ENCODE measurements around the gene ZBTB47.
A peak's percentile ranks its signal among the peaks of the same experiment; 100 is the strongest.

Gene ZBTB47

DNA sequence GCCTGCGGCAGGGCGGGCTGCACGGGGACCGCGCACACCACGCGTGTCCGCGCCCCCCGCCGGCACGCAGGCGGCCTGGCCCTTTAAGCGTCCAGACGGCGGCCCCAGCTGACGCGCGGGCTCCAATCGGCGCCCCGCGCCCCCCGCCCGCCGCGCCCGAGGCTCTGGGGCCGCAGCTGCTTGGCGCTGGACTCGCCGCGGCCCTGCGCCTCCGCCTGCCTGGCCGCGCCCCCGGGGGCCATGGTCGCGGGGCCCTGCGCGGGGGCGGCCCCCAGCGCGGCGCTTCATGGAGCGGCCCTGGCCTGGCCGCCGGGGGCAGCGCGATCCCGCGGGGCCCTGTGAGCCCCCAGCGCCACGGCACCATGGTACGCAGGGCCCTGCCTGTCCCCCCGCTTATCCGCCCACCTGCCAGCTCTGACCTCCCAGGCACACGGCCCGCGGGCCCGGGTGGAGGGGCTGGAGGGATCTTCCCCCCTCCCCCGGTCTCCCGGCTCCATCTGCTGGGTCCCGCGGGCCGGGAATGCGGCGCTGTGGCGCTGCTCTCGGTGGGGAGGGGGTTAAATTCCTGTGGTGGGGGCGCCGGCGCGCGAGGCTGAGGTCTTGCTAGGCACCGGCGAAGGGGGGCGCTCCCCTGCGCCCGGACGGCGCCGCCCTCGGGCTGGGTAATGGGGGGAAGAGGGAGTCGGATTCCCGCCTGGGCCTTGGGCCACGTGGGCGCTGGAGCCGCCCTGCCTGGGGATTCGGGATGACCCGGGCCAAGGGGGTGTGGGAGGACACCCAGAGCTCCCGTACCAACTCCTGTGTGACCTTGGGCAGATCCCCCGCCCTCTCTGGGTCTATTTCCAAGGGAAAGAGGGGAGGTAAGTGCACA, 1.1 kb downstream of the ZBTB47 start:
- no peak for DNase-seq

DNA sequence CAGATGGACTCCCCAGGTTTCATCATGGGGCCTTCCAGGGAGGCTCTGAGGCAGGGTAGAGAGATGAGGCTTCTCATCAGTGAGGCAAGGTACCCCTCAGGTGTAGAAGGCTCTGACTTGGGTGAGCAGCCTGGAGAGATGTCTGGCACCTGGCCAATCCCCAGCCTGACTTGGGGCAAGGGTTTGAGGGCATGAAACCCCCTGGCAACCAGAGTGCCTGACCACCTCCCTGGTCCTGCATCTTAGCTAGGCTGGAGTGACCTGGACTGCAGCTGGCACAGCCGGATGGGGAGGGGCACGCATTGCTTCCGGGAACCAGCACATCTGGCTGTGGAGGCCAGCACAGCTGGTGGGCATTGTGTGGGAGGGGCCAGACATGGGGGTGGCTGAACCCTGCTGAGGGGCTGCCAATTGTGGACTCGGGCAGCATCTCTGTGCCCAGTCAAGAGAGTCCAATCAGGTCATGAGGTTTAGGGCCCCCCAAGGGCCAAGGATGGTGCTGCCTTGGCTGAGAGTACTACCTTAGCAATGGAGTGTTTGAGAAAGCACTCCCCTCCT, 1.9 kb downstream of the ZBTB47 start:
- no peak for DNase-seq

DNA sequence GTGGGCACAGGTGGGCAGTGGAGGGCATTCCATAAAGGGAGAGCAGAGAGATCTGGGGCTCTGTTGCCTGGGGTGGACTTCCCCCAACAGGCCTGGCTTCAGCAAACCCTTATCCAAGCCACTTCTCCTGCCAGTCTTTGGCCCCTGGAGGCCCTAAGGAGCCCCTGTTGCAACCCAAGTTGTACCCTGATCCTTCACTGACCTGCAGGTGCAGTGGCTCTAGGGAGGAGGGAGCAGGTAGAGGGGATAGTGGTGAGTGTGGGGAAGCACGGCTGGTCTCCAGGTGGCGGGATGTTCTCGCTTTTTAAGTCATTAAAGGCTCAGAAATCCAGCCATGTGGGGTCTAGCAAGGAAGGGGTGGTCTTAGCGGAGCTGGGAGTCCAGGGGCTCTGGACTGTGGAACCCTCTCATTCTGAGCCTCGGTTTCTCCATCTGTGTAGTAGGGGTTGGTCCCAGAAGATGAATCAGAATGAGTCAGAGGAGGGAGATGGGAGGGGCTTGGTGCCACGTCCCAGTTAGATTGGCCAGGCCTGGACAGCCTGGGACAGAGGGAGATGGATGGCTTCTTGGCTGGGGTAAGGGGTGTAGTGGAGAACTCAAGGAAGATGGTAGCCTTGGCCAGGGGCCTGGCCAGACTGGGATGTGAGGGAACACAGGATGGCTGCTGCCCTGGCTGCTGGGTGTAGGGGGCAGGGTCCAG, 2.6 kb downstream of the ZBTB47 start:
- no peak for DNase-seq

DNA sequence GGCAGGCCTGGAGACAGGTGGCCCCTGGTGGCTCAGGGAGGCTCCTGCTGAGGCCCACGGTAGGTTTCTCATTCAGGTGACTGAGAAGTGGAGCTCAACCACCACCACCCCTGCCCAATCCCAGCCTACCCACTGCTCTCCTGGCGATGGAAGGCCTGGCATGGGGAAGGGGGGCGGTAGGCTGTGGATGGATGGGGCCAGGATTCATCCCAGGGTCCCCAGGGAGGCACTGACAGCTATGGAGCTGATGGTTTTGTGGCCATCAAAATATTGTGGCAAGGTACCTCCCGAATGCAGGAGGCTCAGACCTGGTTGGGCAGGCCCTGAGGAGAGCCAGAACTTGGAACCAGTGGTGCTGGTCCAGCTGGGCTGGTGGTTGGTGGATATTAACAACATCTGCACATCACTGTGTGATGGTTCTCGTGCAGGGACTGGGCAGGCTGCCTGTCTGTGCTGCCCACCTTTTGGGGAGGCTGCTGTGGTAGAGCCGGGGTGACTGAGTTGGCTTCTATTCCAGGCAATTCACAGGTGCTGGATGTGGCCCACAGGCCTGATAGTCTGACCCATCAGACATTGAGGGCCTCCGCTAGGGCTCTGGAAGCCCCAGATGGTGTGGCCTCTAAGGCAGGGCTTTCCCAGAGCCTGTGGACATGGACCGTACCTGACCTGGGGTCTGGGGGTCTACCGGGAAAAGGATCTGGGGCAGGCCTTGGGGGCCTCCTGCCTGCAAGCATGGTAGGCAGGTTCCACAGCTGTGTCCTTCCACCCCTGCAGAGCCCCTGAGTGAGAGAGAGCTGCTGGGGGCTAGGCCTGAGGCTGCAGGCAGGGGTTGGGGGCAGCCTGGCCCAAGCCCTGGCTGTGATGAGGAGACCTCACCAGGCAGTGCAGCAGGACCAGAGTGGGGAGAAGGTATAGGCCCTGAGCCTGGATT, 3.4 kb downstream of the ZBTB47 start:
- no peak for DNase-seq

DNA sequence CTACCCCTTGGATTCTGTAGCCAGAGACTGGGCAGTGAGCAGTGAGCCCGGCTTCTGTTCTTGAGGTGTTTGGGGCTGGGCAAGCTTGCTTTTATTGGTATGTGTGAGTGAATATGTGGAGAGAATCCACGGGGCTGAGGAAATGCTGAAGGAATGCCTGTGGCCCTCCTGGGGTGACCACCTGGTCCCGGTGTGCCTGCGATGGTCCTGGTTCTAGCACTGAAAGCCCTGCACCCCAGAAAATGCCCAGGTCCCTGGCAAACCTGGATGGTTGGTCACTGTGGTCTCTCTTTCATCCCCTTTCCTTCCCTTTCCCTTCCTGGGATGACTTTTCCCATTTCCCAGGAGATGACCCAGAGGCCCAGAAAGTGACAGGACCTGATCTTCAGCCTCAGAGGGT, 4.2 kb downstream of the ZBTB47 start:
- no peak for DNase-seq

DNA sequence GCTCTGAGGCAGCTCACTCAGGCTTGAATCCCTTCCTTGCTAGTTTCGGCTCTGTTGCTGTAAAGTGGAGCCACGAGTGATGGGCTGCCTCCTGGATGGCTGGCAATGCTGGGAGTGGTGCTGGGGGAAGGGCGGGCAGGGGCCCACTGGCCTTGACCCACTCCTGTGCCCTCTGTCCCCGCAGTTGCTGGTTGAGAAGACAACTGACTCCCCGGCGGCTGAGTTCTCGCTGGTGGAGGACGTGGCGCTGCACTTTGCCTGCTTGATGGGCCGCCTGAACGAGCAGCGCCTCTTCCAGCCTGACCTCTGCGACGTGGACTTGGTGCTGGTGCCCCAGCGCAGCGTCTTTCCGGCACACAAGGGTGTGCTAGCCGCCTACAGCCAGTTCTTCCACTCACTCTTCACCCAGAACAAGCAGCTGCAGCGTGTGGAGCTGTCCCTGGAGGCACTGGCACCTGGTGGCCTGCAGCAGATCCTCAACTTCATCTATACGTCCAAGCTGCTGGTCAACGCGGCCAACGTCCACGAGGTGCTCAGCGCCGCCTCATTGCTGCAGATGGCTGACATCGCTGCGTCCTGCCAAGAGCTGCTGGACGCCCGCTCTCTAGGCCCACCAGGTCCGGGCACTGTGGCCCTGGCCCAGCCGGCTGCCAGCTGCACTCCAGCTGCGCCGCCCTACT, 4.7 kb downstream of the ZBTB47 start:
- DNase-seq = no peak

DNA sequence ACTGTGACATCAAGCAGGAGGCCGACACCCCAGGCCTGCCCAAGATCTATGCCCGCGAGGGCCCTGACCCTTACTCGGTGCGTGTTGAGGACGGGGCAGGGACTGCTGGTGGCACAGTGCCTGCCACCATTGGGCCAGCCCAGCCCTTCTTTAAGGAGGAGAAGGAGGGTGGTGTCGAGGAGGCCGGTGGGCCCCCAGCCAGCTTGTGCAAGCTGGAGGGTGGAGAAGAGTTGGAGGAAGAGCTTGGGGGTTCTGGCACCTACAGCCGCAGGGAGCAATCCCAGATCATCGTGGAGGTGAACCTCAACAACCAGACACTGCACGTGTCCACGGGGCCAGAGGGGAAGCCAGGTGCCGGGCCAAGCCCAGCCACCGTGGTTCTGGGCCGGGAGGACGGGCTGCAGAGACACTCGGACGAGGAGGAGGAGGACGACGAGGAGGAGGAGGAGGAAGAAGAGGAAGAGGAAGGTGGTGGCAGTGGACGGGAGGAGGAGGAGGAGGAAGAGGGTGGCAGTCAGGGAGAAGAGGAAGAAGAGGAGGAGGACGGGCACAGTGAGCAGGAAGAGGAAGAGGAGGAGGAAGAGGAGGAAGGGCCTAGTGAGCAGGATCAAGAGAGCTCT, 5.4 kb downstream of the ZBTB47 start:
- DNase-seq = peak; percentile 8

DNA sequence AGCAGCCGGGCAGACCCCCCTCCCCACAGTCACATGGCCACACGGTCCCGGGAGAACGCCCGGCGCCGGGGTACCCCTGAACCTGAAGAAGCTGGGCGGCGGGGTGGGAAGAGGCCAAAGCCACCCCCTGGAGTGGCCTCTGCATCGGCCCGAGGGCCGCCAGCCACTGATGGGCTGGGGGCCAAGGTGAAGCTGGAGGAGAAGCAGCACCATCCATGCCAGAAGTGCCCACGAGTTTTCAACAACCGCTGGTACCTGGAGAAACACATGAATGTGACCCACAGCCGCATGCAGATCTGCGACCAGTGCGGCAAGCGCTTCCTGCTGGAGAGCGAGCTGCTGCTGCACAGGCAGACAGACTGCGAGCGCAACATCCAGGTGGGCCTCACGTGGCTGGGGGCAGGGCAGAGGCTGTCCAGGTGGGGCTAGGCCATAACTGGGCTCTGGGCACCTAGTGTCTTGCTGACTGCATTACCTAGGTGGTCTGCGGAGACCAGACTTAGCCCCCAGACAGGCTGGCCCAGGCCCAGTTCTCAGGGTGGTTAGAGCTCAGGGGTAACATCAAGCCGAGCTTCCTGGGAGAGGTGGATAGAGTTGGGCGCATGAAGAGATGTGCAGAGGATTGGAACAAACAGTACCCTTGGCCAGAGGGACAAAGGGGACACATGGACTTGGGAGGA, 6.1 kb downstream of the ZBTB47 start:
- DNase-seq = no peak

DNA sequence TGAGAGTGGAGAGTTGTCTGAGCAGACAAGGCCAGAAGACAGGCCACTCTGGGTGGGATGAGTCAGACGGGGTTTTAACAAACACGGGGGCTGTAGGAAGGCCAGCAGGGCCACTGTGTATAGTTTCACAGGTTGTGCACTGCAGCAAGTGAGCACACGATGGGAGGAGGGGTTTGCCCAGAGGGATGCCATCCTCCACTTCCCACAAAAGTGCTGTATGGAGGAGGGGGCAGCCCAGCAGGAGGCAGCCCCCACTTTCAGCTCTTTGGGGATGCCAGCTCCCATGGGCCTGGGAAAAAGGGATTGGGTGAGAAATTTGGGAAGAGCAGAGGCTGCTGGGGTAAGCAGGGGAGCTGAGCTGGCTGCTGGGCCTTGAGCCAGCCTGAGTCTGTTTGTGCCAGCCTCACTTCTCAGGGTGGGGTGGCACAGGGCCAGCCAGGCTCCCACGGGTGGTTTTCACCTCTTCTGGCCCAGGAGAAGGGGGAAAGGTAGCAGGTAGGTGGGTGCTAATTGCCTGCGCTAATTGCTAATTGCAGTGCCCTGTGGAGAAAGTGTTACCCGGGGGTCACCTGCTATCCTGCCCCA, 6.7 kb downstream of the ZBTB47 start:
- DNase-seq = no peak

DNA sequence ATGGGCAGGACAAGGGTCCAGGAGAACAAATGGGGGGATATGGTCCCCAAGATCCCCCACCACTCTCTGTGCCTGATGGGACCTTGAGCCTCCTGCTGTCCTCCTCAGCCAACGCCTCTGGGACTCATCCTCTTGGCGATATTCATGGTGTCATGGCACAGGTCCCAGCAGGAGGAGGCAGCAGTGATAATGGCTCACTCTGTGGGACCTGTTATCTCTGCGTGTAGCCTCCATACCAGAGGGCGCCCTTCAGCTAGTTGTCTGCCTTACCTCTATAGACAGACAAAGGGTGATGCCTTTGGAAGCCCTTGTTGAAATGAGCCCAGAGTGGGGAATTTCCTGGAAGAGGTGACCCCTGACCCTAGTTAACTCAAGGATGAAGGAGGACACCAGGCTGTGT, 7.4 kb downstream of the ZBTB47 start:
- peak; percentile 15 for DNase-seq

DNA sequence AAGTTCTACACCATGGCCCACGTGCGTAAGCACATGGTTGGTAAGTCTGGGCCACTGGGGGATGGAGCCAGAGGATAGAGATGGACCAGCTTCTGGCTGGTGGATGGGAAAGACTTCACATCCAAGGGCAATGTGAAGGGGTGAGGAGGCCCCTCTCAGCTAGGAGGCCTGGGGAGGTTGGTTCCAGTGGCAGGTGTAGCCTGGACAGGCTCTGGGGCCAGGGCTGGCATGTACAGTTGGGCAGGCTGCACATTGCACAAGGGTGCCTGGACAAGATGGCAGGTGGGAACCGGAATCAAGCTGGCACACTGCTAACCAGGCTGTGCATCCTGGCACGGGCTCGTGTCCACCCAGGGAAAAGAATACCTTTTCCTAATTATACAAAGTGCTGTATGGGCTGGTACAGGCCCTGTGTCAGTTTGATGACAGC, 8.1 kb downstream of the ZBTB47 start:
- DNase-seq = no peak

DNA sequence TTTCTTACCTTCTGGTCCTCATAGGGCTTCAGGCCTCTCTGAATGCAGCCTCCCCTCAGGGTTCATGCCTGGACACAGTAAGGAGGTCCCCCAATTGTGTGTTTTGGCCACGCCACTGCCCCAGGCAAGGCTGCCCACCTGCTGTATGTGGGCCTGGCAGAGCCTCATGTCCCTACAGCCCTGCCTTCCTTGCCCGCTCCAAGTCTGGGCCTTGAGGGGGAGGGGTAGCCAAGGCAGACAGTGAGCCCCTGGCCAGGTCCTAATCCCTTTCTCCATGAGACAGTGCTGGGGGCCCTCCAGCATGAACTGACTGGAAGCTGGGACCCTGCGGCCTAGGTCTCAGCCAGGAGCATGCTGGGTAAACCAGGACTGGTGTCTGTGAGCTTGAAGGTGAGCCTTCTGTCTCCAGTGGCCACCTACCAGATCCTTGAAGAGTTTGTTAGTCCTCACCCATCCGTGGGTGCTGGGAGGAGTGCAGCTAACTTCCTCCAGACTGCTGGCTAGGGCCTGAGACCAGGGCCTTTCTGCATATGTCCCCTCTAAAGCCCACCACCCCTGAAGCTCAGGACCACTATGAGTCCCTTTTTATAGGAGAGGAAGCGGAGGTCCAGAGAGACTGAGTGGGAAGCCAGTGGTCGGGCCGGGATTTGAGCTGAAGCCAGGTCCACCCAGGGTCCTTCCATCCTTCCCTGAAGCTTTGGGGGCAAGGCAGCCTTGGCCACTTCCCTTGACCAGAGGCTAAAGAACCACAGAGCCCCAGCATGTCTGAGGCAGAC, 8.7 kb downstream of the ZBTB47 start:
- no peak for DNase-seq

DNA sequence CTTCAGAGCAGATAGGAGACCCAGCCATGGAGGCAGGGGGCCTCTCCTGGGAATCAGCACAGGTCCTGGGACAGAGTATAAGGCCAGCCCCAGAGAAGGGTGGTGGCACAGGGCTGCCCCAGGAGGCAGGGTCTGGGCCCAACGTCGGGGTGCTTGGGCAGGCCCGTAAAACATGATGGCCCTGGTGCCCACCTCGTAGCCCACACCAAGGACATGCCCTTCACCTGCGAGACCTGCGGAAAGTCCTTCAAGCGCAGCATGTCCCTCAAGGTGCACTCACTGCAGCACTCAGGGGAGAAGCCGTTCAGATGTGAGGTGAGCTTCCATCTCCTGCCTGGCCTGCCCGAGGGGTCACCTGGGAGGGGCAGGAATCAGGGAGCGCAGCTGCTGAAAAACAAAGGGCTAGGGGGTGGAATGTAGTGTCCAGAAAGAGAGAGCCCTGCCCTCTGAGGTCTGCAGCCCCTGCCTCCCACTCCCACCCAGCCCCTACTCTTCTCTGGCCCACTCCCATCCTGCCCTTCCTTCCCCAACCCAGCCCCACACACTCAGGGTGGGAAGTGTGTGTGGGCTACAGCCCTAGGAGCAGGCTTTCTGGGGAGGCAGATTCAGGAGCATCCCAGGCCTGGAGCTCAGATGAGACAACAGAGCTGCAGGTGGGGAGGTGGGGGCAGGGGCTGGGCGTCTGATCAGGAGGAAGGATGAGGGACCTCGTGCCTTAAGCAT, 9.5 kb downstream of the ZBTB47 start:
- DNase-seq = no peak

DNA sequence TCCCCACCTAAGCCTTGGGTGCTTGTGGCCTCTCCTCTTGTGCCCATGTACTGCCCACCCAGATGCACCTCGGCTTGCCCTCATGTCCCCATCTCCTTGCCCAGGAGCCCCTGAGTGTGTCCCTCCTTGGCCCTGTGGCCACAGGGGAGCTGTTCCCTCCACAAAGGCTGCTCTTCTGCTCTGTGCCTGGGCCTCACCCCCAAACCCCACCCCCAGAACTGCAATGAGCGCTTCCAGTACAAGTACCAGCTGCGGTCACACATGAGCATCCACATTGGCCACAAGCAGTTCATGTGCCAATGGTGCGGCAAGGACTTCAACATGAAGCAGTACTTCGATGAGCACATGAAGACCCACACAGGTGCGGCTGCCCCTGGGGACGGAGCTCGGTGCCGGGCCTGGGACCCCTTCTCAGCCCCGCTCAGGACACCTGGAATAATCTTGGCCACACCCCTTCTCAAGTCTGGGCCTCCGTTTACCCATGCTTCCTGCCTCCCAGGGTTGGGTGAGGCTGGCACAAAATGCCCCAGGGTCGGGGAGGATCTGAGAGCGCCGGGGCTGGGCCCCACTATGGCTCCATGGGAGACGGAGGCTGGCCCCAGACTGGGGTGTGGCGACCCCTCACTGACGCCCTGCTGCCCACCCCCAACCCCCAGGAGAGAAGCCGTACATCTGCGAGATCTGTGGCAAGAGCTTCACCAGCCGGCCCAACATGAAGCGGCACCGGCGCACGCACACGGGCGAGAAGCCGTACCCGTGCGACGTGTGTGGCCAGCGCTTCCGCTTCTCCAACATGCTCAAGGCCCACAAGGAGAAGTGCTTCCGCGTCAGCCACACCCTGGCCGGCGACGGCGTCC, 10.3 kb downstream of the ZBTB47 start:
- no peak for DNase-seq

DNA sequence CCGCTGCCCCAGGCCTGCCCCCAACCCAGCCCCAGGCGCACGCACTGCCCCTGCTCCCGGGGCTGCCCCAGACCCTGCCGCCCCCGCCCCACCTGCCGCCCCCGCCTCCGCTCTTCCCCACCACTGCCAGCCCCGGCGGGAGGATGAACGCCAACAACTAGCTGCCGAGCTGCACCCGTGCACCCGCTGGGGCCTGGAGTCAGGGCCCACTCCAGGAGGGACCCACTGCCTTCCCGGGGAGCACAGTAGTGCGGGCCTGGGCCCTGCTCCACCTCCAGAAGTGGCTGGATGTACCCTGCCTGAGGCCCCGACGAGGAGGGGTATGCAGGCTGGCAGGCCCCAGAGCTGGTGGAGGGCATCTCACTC, 10.9 kb downstream of the ZBTB47 start:
- DNase-seq = no peak

DNA sequence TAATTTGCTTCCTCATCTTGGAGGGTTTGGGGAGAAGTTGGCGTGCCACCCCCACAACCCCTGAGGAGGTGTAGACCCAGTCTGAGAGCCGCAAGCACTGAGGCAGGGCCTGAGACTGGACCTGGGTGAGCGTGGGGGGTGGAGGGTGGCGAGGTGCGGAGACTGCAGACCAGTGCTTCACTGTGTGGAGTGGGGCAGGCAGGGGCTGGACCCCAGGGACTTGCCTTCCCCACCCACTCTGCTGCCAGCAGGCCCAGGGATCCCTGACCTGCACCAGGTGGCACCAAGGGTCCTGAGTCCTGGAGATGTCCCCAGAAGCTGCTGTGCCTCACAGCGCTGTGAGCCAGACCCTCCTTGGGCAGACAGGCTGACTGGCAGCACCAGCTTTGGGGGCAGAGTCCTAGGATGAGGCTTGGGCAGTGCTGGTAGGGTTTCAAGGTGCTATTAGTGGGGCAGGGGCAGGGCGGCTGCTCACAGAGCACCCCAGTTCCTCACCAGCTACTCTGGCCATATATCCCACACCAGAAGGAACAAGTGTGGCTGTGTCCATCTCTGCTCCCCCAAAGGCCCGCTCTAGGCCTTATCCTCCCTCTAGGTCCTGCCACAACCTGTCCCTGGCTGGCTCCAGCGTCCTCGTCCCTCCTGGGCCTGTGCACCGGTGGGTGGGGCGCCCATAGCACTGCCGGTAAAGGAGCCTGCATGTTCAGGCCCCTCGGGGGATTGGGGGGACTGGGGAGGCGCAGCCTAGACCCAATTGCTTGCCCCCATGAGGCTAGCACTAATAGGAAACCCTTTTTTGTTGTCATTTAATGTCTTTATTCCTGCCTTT, 11.8 kb downstream of the ZBTB47 start:
- DNase-seq = no peak

DNA sequence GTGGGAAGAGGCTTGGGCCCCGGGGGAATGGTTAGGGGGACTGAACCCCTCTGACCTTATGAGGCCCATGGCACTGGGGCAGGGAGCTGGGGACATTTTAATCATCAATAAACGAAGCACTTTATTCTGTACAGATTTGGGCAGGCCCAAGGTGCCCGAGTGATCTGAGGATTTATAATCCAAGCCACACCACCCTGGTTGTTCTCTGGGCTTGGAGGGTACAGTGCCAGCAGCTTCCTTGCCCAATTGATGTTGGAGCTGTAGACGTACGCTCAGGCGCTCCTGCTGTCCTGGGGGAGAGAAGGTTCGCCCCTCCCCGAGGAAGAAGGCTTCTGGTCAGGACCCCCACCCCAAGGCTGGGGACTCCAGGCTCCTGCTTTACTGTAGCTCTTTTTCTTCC, 12.5 kb downstream of the ZBTB47 start:
- DNase-seq = no peak
